T-cell (primary cell): Measurements from ENCODE around the gene RICTOR. TPM values are rescaled to one million over a fixed set of nuclear protein-coding genes. Genes with fewer than 3 reads are reported as not detected.

ENCODE experiments used
- ATAC-seq, 4 experiments: fragments of 200-7000 bp in 3 of 4; fragments of 150-1000 bp in 1 of 4; cut with Tn5 transposase; replicated peaks in 1 of 4; 1 replicate in 3 of 4; 2 replicates in 1 of 4; pipeline ENCODE4 v1.10.0; 2021; ENCODE audit warnings: moderate library complexity in 3 of 4, mild to moderate bottlenecking in 2 of 4, moderate number of reproducible peaks in 1 of 4
- CTCF ChIA-PET, 2 donors: fragments of 300-600 bp; sonication (Branson Sonifier 250); formaldehyde crosslinking; loops; one replicate each; lab custom pipeline; 2022; ENCODE audit warnings: antibody characterized with exemption in 2 of 2; lab: Charles Lee
- POLR2A ChIA-PET, 2 donors: fragments of 300-600 bp; sonication (Branson Sonifier 250); formaldehyde crosslinking; loops; one replicate each; lab custom pipeline; 2022; ENCODE audit warnings: antibody characterized with exemption in 2 of 2; lab: Charles Lee
- DNase-seq, 35 experiments: peaks; one replicate each; pipeline versions ENCODE4 v3.0.0 to v3.0.0-alpha.2; 2013 to 2023
- H3K27ac ChIP-seq: one replicate; pipeline ENCODE4 v1.5.1; 2013; ENCODE audit warnings: low read length
- H3K27me3 ChIP-seq, 2 experiments: replicated peaks in 1 of 2; 1 replicate in 1 of 2; 2 replicates in 1 of 2; pipeline versions ENCODE4 v1.6.1 to v1.7.0; 2013; ENCODE audit warnings: low read length in 1 of 2, mixed read lengths in 1 of 2; ENCODE audit not compliant: control insufficient read depth in 2 of 2, insufficient read depth in 2 of 2; ENCODE audit errors: extremely low read depth in 1 of 2
- H3K36me3 ChIP-seq, 2 donors: 1 replicate in 1 of 2; 2 replicates in 1 of 2; pipeline versions ENCODE4 v1.6.1 to v1.7.0; 2013; ENCODE audit warnings: low read length in 1 of 2; ENCODE audit not compliant: control insufficient read depth in 2 of 2, insufficient read depth in 1 of 2; ENCODE audit errors: extremely low read depth in 1 of 2
- H3K4me1 ChIP-seq, 2 experiments: 1 replicate in 1 of 2; 2 replicates in 1 of 2; pipeline versions ENCODE4 v1.6.1 to v1.7.0; 2013; ENCODE audit warnings: low read length in 2 of 2, mixed read lengths in 1 of 2; ENCODE audit not compliant: insufficient read depth in 2 of 2, control insufficient read depth in 1 of 2; ENCODE audit errors: extremely low read depth in 1 of 2
- H3K4me3 ChIP-seq, 2 donors: 1 replicate in 1 of 2; 2 replicates in 1 of 2; pipeline versions ENCODE4 v1.5.1 to v1.7.0; 2013; ENCODE audit warnings: mild to moderate bottlenecking in 2 of 2, low read length in 1 of 2, moderate library complexity in 1 of 2; ENCODE audit not compliant: control insufficient read depth in 1 of 2; ENCODE audit errors: extremely low read depth in 1 of 2
- H3K9me3 ChIP-seq: 2 replicates; pipeline ENCODE4 v1.7.0; 2013
- H3K27ac Mint-ChIP-seq, 2 donors: one replicate each; pipeline ENCODE4 v1.8.0; 2020 to 2021; ENCODE audit warnings: mild to moderate bottlenecking in 2 of 2, mixed read lengths in 2 of 2
- H3K27me3 Mint-ChIP-seq, 2 donors: one replicate each; pipeline ENCODE4 v1.8.0; 2021 to 2022; ENCODE audit warnings: mixed read lengths in 2 of 2
- H3K36me3 Mint-ChIP-seq: one replicate; pipeline ENCODE4 v1.8.0; 2021; ENCODE audit warnings: mixed read lengths
- H3K4me1 Mint-ChIP-seq, 3 donors: one replicate each; pipeline ENCODE4 v1.8.0; 2020 to 2022; ENCODE audit warnings: mixed read lengths in 3 of 3, mild to moderate bottlenecking in 1 of 3
- H3K4me3 Mint-ChIP-seq, 3 donors: one replicate each; pipeline ENCODE4 v1.8.0; 2020 to 2022; ENCODE audit warnings: mild to moderate bottlenecking in 3 of 3, mixed read lengths in 3 of 3, moderate library complexity in 3 of 3
- H3K9me3 Mint-ChIP-seq, 3 donors: one replicate each; pipeline ENCODE4 v1.8.0; 2020 to 2022; ENCODE audit warnings: mixed read lengths in 3 of 3
- WGBS: methylation state at CpG from one replicate; pipeline ENCODE4 v1.1.5; 2013; ENCODE audit warnings: missing lambda C conversion rate; ENCODE audit not compliant: insufficient coverage; 5-methylcytosine and 5-hydroxymethylcytosine counted together
- total RNA-seq, 35 experiments: library from RNA in 6 of 35; stranded (reverse) in 6 of 35; fragments of 120-200 nt in 1 of 35; gene quantifications; one replicate each; pipeline versions ENCODE4 v1.2.1 to v1.2.4 and lab custom pipeline; 2013 to 2026

RICTOR gene
- total RNA-seq, 5 donors from 2014 or later (not counting 1 experiment from before 2014, with no cell fraction given): 68.5 to 85.8 (median 74.8) TPM

DNA sequence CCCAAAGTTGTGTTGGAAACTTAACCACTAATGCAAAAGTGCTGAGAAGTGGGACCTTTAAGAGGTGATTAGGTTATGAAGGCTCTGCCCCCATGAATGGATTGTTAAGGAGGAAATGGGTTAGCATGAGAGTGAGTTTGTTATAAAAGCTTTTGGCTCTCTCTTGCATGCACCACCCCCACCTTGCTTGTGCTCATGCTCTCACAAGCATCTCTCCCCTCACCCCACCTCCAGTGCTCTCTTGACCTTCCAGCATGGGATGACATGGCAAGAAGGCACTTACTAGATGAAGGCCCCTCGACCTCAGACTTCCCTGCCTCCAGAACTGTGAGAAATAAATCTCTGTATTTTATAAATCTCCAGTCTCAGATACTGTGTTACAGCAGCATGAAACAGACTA, 52.8 kb downstream of the RICTOR start:
- H3K27me3 Mint-ChIP-seq: no peaks in the 10 kb centered on the region
- H3K4me3 Mint-ChIP-seq: no peak overlapping the region
- no CpG with 5 or more reads among the region's 1 CpG for WGBS
- H3K4me1 Mint-ChIP-seq: peaks cover 83 to 87% (median 86%) of the 10 kb centered on the region in 3 donors
- DNase-seq (no peak), ATAC-seq (no peak)
- Histone ChIP-seq H3K9me3 (no peaks in the 10 kb centered on the region), H3K4me3 (no peak overlapping the region), H3K27ac (no peak overlapping the region), H3K27me3 (no peaks in the 10 kb centered on the region), H3K4me1 (peaks cover 10 to 16% of the 10 kb centered on the region in 2 experiments), H3K36me3 (peaks cover 0 to 31% of the 10 kb centered on the region in 2 donors)
- ChIA-PET POLR2A (no interaction called here), CTCF (interaction anchor here in 1 of 2 donors (1.3 kb wide), 1 partner anchor 59 kb away, joined by 3 read pairs; no protein-coding TSS in a partner anchor)
- H3K36me3 Mint-ChIP-seq: peaks cover 55% of the 10 kb centered on the region
- peak overlapping the region in 1 of 2 donors; percentile 30 for H3K27ac Mint-ChIP-seq
- peaks cover 0 to 4% (median 3%) of the 10 kb centered on the region in 3 donors for H3K9me3 Mint-ChIP-seq

DNA sequence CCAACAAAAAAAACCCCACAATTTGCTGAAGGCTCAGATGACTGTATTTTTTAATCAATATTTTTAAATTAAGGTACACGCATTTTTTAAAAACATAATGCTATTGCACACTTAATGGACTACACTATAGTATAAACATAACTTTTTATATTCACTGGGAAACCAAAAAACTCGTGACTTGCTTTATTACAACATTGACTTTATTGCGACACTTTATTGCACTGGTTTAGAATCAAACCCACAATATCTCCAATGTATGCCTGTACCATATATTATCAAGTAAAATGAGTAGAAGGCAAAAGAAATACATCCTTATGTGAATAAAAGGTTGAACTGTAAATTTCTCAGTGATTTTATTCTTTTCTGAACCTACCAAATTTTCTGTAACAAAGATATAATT, 53.7 kb downstream of the RICTOR start:
- peaks cover 56% of the 10 kb centered on the region for H3K36me3 Mint-ChIP-seq

DNA sequence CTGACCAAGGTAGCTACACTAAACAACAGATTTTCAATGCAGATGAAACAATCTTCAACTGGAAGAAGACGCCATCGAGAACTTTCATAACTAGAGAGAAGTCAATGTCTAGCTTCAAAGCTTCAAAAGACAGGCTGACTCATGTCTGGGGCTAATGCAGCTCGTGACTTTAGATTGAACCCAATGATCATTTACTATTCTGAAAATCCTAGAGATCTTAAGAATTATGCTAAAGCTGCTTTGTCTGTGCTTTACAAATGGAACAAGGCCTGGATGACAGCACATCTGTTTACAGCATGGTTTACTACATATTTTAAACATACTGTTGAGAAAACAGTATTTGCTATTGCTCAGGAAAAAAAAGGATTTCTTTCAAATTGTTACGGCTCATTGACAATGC, 54.9 kb downstream of the RICTOR start:
- Histone ChIP-seq H3K9me3 (no peaks in the 10 kb centered on the region), H3K4me3 (no peak overlapping the region), H3K36me3 (peaks cover 0 to 37% of the 10 kb centered on the region in 2 donors), H3K4me1 (peaks cover 6 to 8% of the 10 kb centered on the region in 2 experiments), H3K27ac (no peak overlapping the region), H3K27me3 (no peaks in the 10 kb centered on the region)
- no peak for ATAC-seq
- peaks cover 51% of the 10 kb centered on the region for H3K36me3 Mint-ChIP-seq
- peaks cover 69 to 78% (median 76%) of the 10 kb centered on the region in 3 donors for H3K4me1 Mint-ChIP-seq
- H3K4me3 Mint-ChIP-seq: no peak overlapping the region
- no peaks in the 10 kb centered on the region for H3K9me3 Mint-ChIP-seq
- H3K27me3 Mint-ChIP-seq: no peaks in the 10 kb centered on the region
- POLR2A ChIA-PET: no interaction called here
- 100% methylated on average over 2 of the region's 4 CpGs for WGBS
- CTCF ChIA-PET: interaction anchor here in 1 of 2 donors (1.2 kb wide), 1 partner anchor 53 kb away, joined by 3 read pairs; no protein-coding TSS in a partner anchor
- no peak overlapping the region for H3K27ac Mint-ChIP-seq
- DNase-seq: no peak

More for the DNA sequence above, 53.7 kb downstream of the RICTOR start:
- Histone ChIP-seq H3K36me3 (peaks cover 0 to 38% of the 10 kb centered on the region in 2 donors), H3K27me3 (no peaks in the 10 kb centered on the region), H3K4me1 (peaks cover 8 to 14% of the 10 kb centered on the region in 2 experiments), H3K4me3 (no peak overlapping the region), H3K9me3 (no peaks in the 10 kb centered on the region), H3K27ac (no peak overlapping the region)
- no CpG with 5 or more reads among the region's 3 CpGs for WGBS
- DNase-seq (no peak), ATAC-seq (no peak)
- Mint-ChIP-seq H3K9me3 (no peaks in the 10 kb centered on the region), H3K27me3 (no peaks in the 10 kb centered on the region), H3K4me3 (no peak overlapping the region), H3K4me1 (peaks cover 81 to 88% (median 87%) of the 10 kb centered on the region in 3 donors), H3K27ac (no peak overlapping the region)
- ChIA-PET CTCF (no interaction called here), POLR2A (no interaction called here)

DNA sequence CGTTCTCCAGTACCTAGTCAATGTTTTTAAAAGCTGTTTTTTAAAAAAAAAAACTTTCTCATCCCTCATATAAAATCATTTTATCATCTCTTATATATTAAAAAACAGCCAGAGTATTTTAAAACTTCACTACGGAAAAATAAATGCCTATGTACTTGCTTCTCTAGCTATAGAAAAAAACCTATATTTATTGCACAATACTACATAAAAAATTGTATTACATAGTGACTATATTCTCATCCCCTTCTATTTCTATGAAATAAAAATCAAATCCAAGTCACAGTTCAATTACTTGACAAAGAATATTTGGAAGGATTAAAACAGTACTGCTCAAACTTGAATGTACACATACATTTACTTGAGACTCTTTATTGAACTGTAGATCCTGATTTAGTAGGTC, 56.7 kb downstream of the RICTOR start:
- CTCF ChIA-PET: interaction anchor here in 1 of 2 donors (1.0 kb wide), 1 partner anchor 24 kb away, joined by 3 read pairs; no protein-coding TSS in a partner anchor

DNA sequence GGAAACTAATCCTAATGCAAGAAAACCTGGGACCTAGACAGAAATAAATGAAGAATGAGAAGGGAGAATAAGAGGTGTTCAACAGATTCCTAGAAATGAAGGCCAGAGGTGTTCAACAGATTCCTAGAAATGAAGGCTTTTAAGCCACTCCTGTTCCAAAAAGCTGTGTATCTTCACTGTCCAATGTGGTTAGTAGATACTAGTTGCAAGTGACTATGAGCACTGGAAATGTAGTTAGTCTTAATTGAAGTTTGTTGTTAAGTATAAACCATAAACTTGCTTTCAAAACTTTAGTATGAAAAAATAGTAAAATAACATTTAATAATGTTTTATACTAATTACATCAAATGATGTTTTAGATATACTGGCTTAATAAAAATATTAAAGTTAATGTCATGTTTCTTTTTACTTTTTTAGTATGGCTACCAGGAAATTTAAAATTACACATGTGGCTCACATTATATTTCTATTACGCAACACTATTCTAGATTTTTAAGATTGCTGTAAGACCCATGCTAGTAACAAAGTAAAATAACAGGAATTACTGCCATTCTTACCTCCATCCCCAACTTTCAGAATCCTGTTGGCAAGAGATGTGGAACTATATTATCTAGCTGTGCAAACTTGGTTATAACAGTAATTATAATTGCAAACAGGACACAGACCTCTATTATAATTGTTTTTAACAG, 57.5 kb downstream of the RICTOR start:
- Mint-ChIP-seq H3K4me1 (peaks cover 44 to 57% (median 54%) of the 10 kb centered on the region in 3 donors), H3K27me3 (no peaks in the 10 kb centered on the region), H3K27ac (peak overlapping the region; percentile 7 to 55), H3K36me3 (peaks cover 66% of the 10 kb centered on the region), H3K4me3 (no peak overlapping the region), H3K9me3 (peaks cover 5 to 10% (median 6%) of the 10 kb centered on the region in 3 donors)
- no peak for DNase-seq
- no peaks in the 10 kb centered on the region for H3K27me3 ChIP-seq
- ChIA-PET CTCF (interaction anchor here in 1 of 2 donors (1.0 kb wide), 1 partner anchor 24 kb away, joined by 3 read pairs; no protein-coding TSS in a partner anchor), POLR2A (interaction anchor here in 1 of 2 donors (0.6 kb wide), 1 partner anchor 206 kb away, joined by 3 read pairs; no protein-coding TSS in a partner anchor)
- WGBS: no CpG with 5 or more reads among the region's 1 CpG
- peaks cover 3% of the 10 kb centered on the region for H3K9me3 ChIP-seq
- peaks cover 0 to 49% of the 10 kb centered on the region in 2 donors for H3K36me3 ChIP-seq
- ATAC-seq: no peak
- H3K4me3 ChIP-seq: no peak overlapping the region
- no peak overlapping the region for H3K27ac ChIP-seq
- peaks cover 0 to 2% of the 10 kb centered on the region in 2 experiments for H3K4me1 ChIP-seq

More for the DNA sequence above, 56.7 kb downstream of the RICTOR start:
- Histone ChIP-seq H3K4me3 (no peak overlapping the region), H3K27ac (no peak overlapping the region), H3K9me3 (peaks cover 3% of the 10 kb centered on the region), H3K36me3 (peaks cover 0 to 42% of the 10 kb centered on the region in 2 donors), H3K27me3 (no peaks in the 10 kb centered on the region), H3K4me1 (peaks cover 0 to 2% of the 10 kb centered on the region in 2 experiments)
- no peak overlapping the region for H3K27ac Mint-ChIP-seq
- peaks cover 0 to 4% (median 0%) of the 10 kb centered on the region in 3 donors for H3K9me3 Mint-ChIP-seq
- ATAC-seq: no peak
- H3K36me3 Mint-ChIP-seq: peaks cover 59% of the 10 kb centered on the region
- no CpG with 5 or more reads among the region's 2 CpGs for WGBS
- no peaks in the 10 kb centered on the region for H3K27me3 Mint-ChIP-seq
- no peak for DNase-seq
- no peak overlapping the region for H3K4me3 Mint-ChIP-seq
- peaks cover 51 to 61% (median 60%) of the 10 kb centered on the region in 3 donors for H3K4me1 Mint-ChIP-seq
- POLR2A ChIA-PET: interaction anchor here (0.6 to 0.7 kb wide), 2 partner anchors 65 to 206 kb away, joined by 3 read pairs; no protein-coding TSS in a partner anchor

DNA sequence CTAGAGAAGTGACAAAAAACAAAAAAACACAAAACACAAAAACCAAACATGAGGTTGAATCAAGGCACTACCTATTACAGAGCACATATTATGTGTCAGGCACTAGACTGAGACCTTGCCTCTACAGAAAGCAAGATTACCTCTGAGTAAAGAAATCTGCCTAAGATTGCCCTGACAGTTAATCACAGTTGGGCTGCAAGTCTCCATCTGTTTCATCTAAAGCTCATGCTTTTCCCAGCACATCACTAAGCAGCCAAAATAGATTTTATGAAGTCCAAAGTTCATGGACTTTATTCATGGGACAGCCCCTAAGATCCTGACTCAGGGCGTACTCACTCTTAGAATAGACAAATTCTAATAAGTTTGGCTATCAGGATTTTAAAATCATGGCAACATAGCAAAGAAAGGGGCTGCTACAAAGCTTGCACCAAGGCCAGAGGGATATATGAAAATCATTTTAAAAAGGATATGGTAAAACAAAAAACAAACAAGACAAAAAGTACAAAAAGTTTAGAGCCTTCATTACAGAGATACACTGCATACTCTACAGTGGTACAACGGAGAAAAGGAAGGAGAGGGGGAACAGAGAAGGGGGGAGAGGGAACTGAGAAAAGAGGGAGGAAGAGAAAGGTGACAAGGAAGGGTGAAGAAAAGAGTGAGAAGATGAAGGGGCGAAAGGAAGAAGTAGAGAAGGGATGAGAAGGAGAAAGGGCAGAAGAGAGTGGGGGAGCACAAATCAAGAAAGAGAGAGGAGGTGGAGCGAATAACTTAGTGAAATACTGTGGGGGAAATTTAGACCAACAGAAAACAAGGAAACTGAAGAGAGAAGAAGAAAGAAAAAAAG, 58.2 kb downstream of the RICTOR start:
- ATAC-seq (no peak), DNase-seq (no peak)
- WGBS: 83% methylated on average over 2 of the region's 4 CpGs
- Mint-ChIP-seq H3K36me3 (peaks cover 68% of the 10 kb centered on the region), H3K9me3 (peaks cover 6 to 13% (median 10%) of the 10 kb centered on the region in 3 donors), H3K27ac (peak overlapping the region; percentile 44 to 55), H3K4me3 (no peak overlapping the region), H3K4me1 (peaks cover 37 to 50% (median 47%) of the 10 kb centered on the region in 3 donors), H3K27me3 (no peaks in the 10 kb centered on the region)
- H3K4me1 ChIP-seq: peaks cover 0 to 2% of the 10 kb centered on the region in 2 experiments
- POLR2A ChIA-PET: no interaction called here
- no peaks in the 10 kb centered on the region for H3K27me3 ChIP-seq
- peaks cover 0 to 54% of the 10 kb centered on the region in 2 donors for H3K36me3 ChIP-seq
- H3K27ac ChIP-seq: no peak overlapping the region
- CTCF ChIA-PET: no interaction called here
- peaks cover 3% of the 10 kb centered on the region for H3K9me3 ChIP-seq
- no peak overlapping the region for H3K4me3 ChIP-seq
